Spinal cord (tissue), 10 donors: Measurements from ENCODE around the gene RPAP3. TPM values are rescaled to one million over a fixed set of nuclear protein-coding genes. Genes with fewer than 3 reads are reported as not detected.

Experiments
- DNase-seq, 6 donors: peaks; one replicate each; pipeline versions ENCODE4 v3.0.0 to v3.0.0-alpha.2; 2013 to 2015; ENCODE audit warnings: low spot score in 6 of 6, low read depth in 4 of 6
- H3K27ac ChIP-seq: one replicate; pipeline ENCODE4 v1.5.1; 2013; ENCODE audit warnings: low read depth, low read length, control low read depth
- H3K27me3 ChIP-seq: one replicate; pipeline ENCODE4 v1.6.1; 2013; ENCODE audit warnings: low read length; ENCODE audit not compliant: control insufficient read depth, insufficient read depth
- H3K36me3 ChIP-seq: one replicate; pipeline ENCODE4 v1.6.1; 2013; ENCODE audit warnings: low read length; ENCODE audit not compliant: control insufficient read depth, insufficient read depth
- H3K4me1 ChIP-seq: one replicate; pipeline ENCODE4 v1.6.1; 2013; ENCODE audit warnings: low read length; ENCODE audit not compliant: control insufficient read depth, insufficient read depth
- H3K4me3 ChIP-seq: one replicate; pipeline ENCODE4 v1.5.1; 2013; ENCODE audit warnings: low read depth, low read length, control low read depth
- H3K9me3 ChIP-seq: one replicate; pipeline ENCODE4 v1.6.1; 2013; ENCODE audit warnings: low read length; ENCODE audit not compliant: control insufficient read depth, insufficient read depth
- WGBS: methylation state at CpG from one replicate; pipeline ENCODE4 v1.1.5; 2013; ENCODE audit warnings: missing lambda C conversion rate; ENCODE audit not compliant: insufficient coverage; 5-methylcytosine and 5-hydroxymethylcytosine counted together
- long read RNA-seq, 4 donors: transcript quantifications; one replicate each; lab custom pipeline, GENCODE V29; 2026
- polyA plus RNA-seq, 2 donors: library from polyadenylated mRNA; unstranded; fragments of 120-200 nt; gene quantifications; one replicate each; pipeline ENCODE4 v1.2.1, GENCODE V29; 2013; ENCODE audit not compliant: insufficient read length in 2 of 2
- total RNA-seq, 2 donors: library from RNA; depleted of rRNA in 1 of 2; stranded (reverse); fragments of 120-200 nt in 1 of 2; fragments of >200 nt in 1 of 2; gene quantifications; one replicate each; pipeline versions ENCODE4 v1.2.3 to v1.2.4, GENCODE V29; 2013 to 2014
- donor health status: healthy.

RPAP3 gene, protein sequence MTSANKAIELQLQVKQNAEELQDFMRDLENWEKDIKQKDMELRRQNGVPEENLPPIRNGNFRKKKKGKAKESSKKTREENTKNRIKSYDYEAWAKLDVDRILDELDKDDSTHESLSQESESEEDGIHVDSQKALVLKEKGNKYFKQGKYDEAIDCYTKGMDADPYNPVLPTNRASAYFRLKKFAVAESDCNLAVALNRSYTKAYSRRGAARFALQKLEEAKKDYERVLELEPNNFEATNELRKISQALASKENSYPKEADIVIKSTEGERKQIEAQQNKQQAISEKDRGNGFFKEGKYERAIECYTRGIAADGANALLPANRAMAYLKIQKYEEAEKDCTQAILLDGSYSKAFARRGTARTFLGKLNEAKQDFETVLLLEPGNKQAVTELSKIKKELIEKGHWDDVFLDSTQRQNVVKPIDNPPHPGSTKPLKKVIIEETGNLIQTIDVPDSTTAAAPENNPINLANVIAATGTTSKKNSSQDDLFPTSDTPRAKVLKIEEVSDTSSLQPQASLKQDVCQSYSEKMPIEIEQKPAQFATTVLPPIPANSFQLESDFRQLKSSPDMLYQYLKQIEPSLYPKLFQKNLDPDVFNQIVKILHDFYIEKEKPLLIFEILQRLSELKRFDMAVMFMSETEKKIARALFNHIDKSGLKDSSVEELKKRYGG
- total RNA-seq (10 to 100 TPM; 25.6 to 26.5 TPM), polyA plus RNA-seq (10 to 100 TPM; 25.6 to 35.3 TPM)
- long read RNA-seq, donor 1, full-length matches to known transcripts: 9 of 9 reads
- long read RNA-seq, donor 1, partial matches to known transcripts: 0 of 9 reads
- long read RNA-seq, donor 1, other reads (novel, unspliced or antisense): 0 of 9 reads
- long read RNA-seq, donor 2, full-length matches to known transcripts: 1 of 1 reads
- long read RNA-seq, donor 2, partial matches to known transcripts: 0 of 1 reads
- long read RNA-seq, donor 2, other reads (novel, unspliced or antisense): 0 of 1 reads
- long read RNA-seq, donor 3, full-length matches to known transcripts: 2 of 2 reads
- long read RNA-seq, donor 3, partial matches to known transcripts: 0 of 2 reads
- long read RNA-seq, donor 3, other reads (novel, unspliced or antisense): 0 of 2 reads
- long read RNA-seq, donor 4, partial matches to known transcripts: 0 of 1 reads
- long read RNA-seq, donor 4, other reads (novel, unspliced or antisense): 0 of 1 reads

GRCh38 chr12:47705566-47706425 is at the start of gene RPAP3:
Gene RPAP3, minus strand, starts transcription at chr12:47706030. Its CDS starts 3,190 bp downstream, at chr12:47702840.
- 0% methylated on average over 66 of the region's 66 CpGs for WGBS
- peak; percentile 71 to 98 (median 90) for DNase-seq

DNA sequence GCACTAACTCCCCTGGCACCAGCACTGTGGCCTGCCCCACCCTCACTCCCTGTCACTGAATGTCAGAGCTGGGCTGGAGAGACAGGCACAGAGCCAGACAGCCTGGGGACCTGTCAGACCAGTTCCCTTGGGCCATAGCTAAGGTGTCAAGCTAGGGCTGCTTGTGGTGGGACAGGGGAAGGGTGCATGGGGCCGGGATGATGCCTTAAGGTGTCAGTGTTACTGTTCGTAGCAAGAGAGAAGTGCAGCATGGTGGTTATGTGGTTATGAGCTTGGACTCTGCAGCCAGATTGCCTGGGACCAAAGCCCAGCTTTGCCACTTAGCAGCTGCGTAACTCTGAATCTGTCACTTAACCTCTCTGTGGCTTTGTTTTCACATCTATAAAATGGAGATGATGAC is 49.1 kb upstream of the RPAP3 start:
- Histone ChIP-seq H3K36me3 (peaks cover 29% of the 10 kb centered on the region), H3K4me3 (no peak overlapping the region), H3K27ac (no peak overlapping the region), H3K27me3 (no peaks in the 10 kb centered on the region), H3K9me3 (no peaks in the 10 kb centered on the region), H3K4me1 (peaks cover 44% of the 10 kb centered on the region)
- WGBS: 94% methylated on average over 2 of the region's 3 CpGs
- no peak for DNase-seq

More at GRCh38 chr12:47705566-47706425, at the start of gene RPAP3:
- H3K4me1 ChIP-seq: peaks cover 8% of the 10 kb centered on the region
- peak within 1 kb of the TSS; percentile 73 for H3K4me3 ChIP-seq
- H3K36me3 ChIP-seq: peaks cover 4% of the 10 kb centered on the region
- H3K27ac ChIP-seq: peak within 1 kb of the TSS; percentile 89
- H3K9me3 ChIP-seq: no peaks in the 10 kb centered on the region
- no peaks in the 10 kb centered on the region for H3K27me3 ChIP-seq

- WGBS: 100% methylated on average over 1 of the region's 4 CpGs
- Histone ChIP-seq H3K4me3 (no peak overlapping the region), H3K27me3 (no peaks in the 10 kb centered on the region), H3K9me3 (no peaks in the 10 kb centered on the region), H3K4me1 (peaks cover 39% of the 10 kb centered on the region), H3K36me3 (peaks cover 36% of the 10 kb centered on the region), H3K27ac (no peak overlapping the region)
- no peak for DNase-seq
These were observed 48.3 kb upstream of the RPAP3 start for GRCh38 chr12:47754126-47754525.

DNA sequence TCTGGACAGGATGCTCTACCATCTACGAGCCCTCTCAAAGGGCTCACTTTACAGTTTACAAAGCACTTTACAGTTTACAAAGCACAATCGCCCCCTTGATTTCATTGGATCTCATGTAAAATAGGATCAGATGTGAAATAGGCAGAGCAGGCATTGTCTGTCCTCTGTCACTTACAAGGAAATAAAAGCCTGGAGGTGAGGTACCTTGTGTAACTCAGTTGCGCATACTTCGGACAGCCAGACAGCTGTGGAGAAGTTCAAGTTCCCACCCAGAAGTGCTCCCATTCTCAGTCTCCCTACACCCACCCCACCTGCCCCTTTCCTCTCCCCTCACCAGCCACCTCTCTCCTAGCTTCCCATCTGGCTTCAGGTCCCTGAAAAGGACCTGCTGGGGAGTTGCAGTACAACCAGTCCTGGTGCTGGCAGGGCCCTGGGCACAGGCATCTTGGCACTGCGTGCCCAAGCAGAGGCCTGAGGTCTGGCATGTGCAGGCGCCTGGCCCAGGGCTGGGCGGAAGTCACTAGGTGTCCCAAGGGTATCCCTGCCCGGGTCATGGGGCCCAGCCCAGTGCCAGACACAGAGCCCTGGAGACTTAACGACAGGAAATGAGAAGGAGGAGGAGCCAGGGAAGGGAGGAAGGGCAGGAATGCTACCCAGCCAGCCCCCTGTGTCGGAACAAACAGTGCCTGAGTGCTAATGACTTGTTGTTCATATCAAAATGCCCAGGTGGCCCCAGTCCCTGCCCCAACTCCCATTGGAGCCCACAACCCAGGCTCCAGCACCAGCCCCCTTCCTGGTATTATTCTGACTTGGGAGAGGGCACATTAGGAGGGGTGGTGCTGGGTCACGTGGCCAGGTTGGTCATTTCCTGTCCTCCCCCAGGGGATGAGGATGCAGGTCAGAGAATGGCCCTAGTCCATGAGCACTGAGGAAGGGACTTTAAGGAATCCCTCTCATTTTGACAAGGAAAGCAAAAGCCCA is 47.5 kb upstream of the RPAP3 start:
- no peak overlapping the region for H3K4me3 ChIP-seq
- H3K4me1 ChIP-seq: peaks cover 32% of the 10 kb centered on the region
- no peak overlapping the region for H3K27ac ChIP-seq
- 70% methylated on average over 7 of the region's 11 CpGs for WGBS
- peaks cover 43% of the 10 kb centered on the region for H3K36me3 ChIP-seq
- no peaks in the 10 kb centered on the region for H3K9me3 ChIP-seq
- no peak for DNase-seq
- no peaks in the 10 kb centered on the region for H3K27me3 ChIP-seq

- no peak for DNase-seq
- Histone ChIP-seq H3K9me3 (no peaks in the 10 kb centered on the region), H3K27ac (no peak overlapping the region), H3K36me3 (peaks cover 48% of the 10 kb centered on the region), H3K27me3 (no peaks in the 10 kb centered on the region), H3K4me3 (no peak overlapping the region), H3K4me1 (peaks cover 24% of the 10 kb centered on the region)
- WGBS: 65% methylated on average over 6 of the region's 7 CpGs
These were observed 46.7 kb upstream of the RPAP3 start for GRCh38 chr12:47752552-47752951.

GRCh38 chr12:47752121-47752520 is 46.3 kb upstream of the RPAP3 start:
- no peak for DNase-seq
- Histone ChIP-seq H3K27me3 (no peaks in the 10 kb centered on the region), H3K4me3 (no peak overlapping the region), H3K36me3 (peaks cover 51% of the 10 kb centered on the region), H3K27ac (no peak overlapping the region), H3K9me3 (no peaks in the 10 kb centered on the region), H3K4me1 (peaks cover 23% of the 10 kb centered on the region)
- 94% methylated on average over 3 of the region's 4 CpGs for WGBS

- Histone ChIP-seq H3K4me3 (no peak overlapping the region), H3K9me3 (no peaks in the 10 kb centered on the region), H3K36me3 (peaks cover 54% of the 10 kb centered on the region), H3K27ac (no peak overlapping the region), H3K4me1 (peaks cover 21% of the 10 kb centered on the region), H3K27me3 (no peaks in the 10 kb centered on the region)
- DNase-seq: no peak
- WGBS: 78% methylated on average over 9 of the region's 9 CpGs
These were observed 45.7 kb upstream of the RPAP3 start for GRCh38 chr12:47751561-47751960.

DNA sequence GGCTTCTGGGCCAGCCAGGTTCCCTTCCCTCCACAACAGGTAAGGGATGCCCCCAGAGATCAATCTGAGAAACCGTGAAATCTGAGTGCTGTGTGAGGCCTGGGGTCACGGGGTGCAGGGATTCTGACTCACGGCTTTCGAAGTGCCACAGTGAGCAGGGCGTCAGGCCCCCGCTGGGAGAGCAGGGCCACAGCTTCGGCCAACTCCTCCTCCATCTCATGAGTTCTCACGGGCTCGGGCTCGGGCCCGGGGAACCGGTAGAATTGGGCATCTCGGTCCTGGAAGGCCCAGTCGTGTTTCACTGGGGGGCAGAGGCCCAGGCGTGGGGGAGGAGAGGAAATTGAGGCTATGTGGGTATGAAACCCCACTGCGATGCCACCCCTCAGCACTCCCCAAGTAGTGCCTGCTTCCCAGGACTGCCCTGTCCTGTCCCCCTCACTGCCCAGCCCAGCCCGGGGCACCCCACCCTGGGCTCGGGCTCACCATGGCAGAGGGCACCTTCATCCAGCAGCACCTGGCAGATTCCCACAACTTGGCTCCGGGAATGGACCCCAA is 45.2 kb upstream of the RPAP3 start:
- no peak overlapping the region for H3K27ac ChIP-seq
- H3K4me1 ChIP-seq: peaks cover 21% of the 10 kb centered on the region
- 88% methylated on average over 10 of the region's 19 CpGs for WGBS
- DNase-seq: no peak
- no peak overlapping the region for H3K4me3 ChIP-seq
- no peaks in the 10 kb centered on the region for H3K9me3 ChIP-seq
- no peaks in the 10 kb centered on the region for H3K27me3 ChIP-seq
- peaks cover 59% of the 10 kb centered on the region for H3K36me3 ChIP-seq
